GM12878 (cell line): Measurements from ENCODE around the gene TBCD. TPM values are rescaled to one million over a fixed set of nuclear protein-coding genes. Genes with fewer than 3 reads are reported as not detected.

Experiments used
- ATAC-seq: fragments of 200-7000 bp; cut with Tn5 transposase; 3 replicates; pipeline ENCODE4 v1.9.1; 2020; ENCODE audit warnings: mild to moderate bottlenecking, moderate library complexity
- BruUV-seq: library from RNA; stranded (reverse); fragments of 400-500 nt; replicated peaks from 2 replicates; lab custom pipeline; 2021; lab: Mats Ljungman, UMichigan
- CTCF ChIA-PET: fragments of 300-600 bp; sonication (Branson Sonifier 250); formaldehyde crosslinking; extraction: SDS; loops from one replicate; lab custom pipeline; 2021; ENCODE audit warnings: inconsistent platforms; lab: Yijun Ruan, JAX
- POLR2A ChIA-PET: fragments of 350-600 bp; formaldehyde crosslinking; extraction: SDS; loops from one replicate; lab custom pipeline; 2021; ENCODE audit warnings: inconsistent platforms; lab: Charles Lee
- RAD21 ChIA-PET: fragments of 300-600 bp; sonication (Branson Sonifier 250); formaldehyde crosslinking; loops from one replicate; lab custom pipeline; 2023; ENCODE audit warnings: antibody characterized with exemption; ENCODE audit not compliant: unreplicated experiment; lab: Charles Lee
- SMC1A ChIA-PET: fragments of 300-600 bp; sonication (Branson Sonifier 250); formaldehyde crosslinking; loops from one replicate; lab custom pipeline; 2023; ENCODE audit not compliant: unreplicated experiment, uncharacterized antibody; lab: Charles Lee
- DNase-seq: peaks from one replicate; pipeline ENCODE4 v3.0.0-alpha.2; 2011; ENCODE audit warnings: low read depth, low spot score
- FAIRE-seq: peaks from 3 replicates; lab custom pipeline; 2011; peaks lifted over from hg19 to GRCh38; lab: Jason Lieb, UNC
- H2AFZ ChIP-seq: 2 replicates; pipeline ENCODE4 v1.6.0; 2011; ENCODE audit warnings: low read depth, low read length, control low read depth; ENCODE audit not compliant: control insufficient read depth
- H3K27ac ChIP-seq: 2 replicates; pipeline ENCODE4 v1.5.1; 2011; ENCODE audit warnings: control low read depth; ENCODE audit not compliant: control insufficient read depth, insufficient read depth
- H3K27me3 ChIP-seq, 2 experiments: replicated peaks in 1 of 2; 2 replicates each; pipeline versions ENCODE4 v1.6.0 to v1.6.1; 2011; ENCODE audit warnings: low read length in 1 of 2; ENCODE audit not compliant: control insufficient read depth in 2 of 2, insufficient read depth in 2 of 2
- H3K36me3 ChIP-seq, 2 experiments: 2 replicates each; pipeline ENCODE4 v1.5.1; 2011; ENCODE audit warnings: low read length in 1 of 2; ENCODE audit not compliant: control insufficient read depth in 2 of 2, insufficient read depth in 2 of 2
- H3K4me1 ChIP-seq: 2 replicates; pipeline ENCODE4 v1.6.1; 2011; ENCODE audit warnings: mild to moderate bottlenecking, low read length, moderate library complexity, mixed read lengths; ENCODE audit not compliant: control insufficient read depth, insufficient read depth
- H3K4me2 ChIP-seq: 2 replicates; pipeline ENCODE4 v1.6.0; 2011; ENCODE audit warnings: control low read depth; ENCODE audit not compliant: control insufficient read depth, insufficient read depth
- H3K4me3 ChIP-seq: fragments of 200-600 bp; sonication (generic); 2 replicates; pipeline ENCODE4 v1.5.1; 2016
- H3K79me2 ChIP-seq: 2 replicates; pipeline ENCODE4 v1.6.0; 2011; ENCODE audit warnings: low read length; ENCODE audit not compliant: control insufficient read depth, insufficient read depth
- H3K9ac ChIP-seq: 2 replicates; pipeline ENCODE4 v1.8.0; 2011; ENCODE audit warnings: low read length, control low read depth, mixed read lengths; ENCODE audit not compliant: control insufficient read depth, insufficient read depth
- H3K9me3 ChIP-seq: replicated peaks from 3 replicates; pipeline ENCODE4 v1.5.1; 2011; ENCODE audit warnings: mild to moderate bottlenecking, low read length; ENCODE audit not compliant: control insufficient read depth, insufficient read depth
- H4K20me1 ChIP-seq: 2 replicates; pipeline ENCODE4 v1.6.0; 2011; ENCODE audit not compliant: control insufficient read depth, insufficient read depth
- BCL11A ChIP-seq: IDR thresholded peaks from 2 replicates; pipeline ENCODE4 v1.6.1; 2011; ENCODE audit warnings: low read depth, low read length
- BRCA1 ChIP-seq: IDR thresholded peaks from 2 replicates; pipeline ENCODE4 v1.6.1; 2011; ENCODE audit warnings: low read depth, low read length, improper control_type of control experiment
- DPF2 ChIP-seq: fragments of 450-650 bp; IDR thresholded peaks from 2 replicates; pipeline ENCODE4 v1.6.1; 2017; ENCODE audit warnings: mild to moderate bottlenecking
- MEF2A ChIP-seq: IDR thresholded peaks from 2 replicates; pipeline ENCODE4 v1.6.1; 2011; ENCODE audit warnings: low read depth, mild to moderate bottlenecking, low read length, moderate library complexity; ENCODE audit not compliant: insufficient read depth
- NFXL1 ChIP-seq: fragments of 450-650 bp; IDR thresholded peaks from 2 replicates; pipeline ENCODE4 v1.6.1; 2017; ENCODE audit warnings: antibody characterized with exemption, mild to moderate bottlenecking, borderline replicate concordance
- NRF1 ChIP-seq: conservative IDR thresholded peaks from 2 replicates; pipeline ENCODE4 v1.6.1; 2011; ENCODE audit warnings: mild to moderate bottlenecking, low read depth, low read length, improper control_type of control experiment
- PAX8 ChIP-seq: fragments of 450-650 bp; IDR thresholded peaks from 2 replicates; pipeline ENCODE4 v1.6.1; 2017; ENCODE audit warnings: mild to moderate bottlenecking, moderate library complexity
- PBX3 ChIP-seq: IDR thresholded peaks from 2 replicates; pipeline ENCODE4 v1.6.1; 2011; ENCODE audit warnings: mild to moderate bottlenecking, low read depth, low read length, moderate library complexity; ENCODE audit not compliant: insufficient replicate concordance
- POU2F2 ChIP-seq: IDR thresholded peaks from 3 replicates; pipeline ENCODE4 v1.6.1; 2011; ENCODE audit warnings: low read depth, mild to moderate bottlenecking, low read length, borderline replicate concordance
- RAD21 ChIP-seq: IDR thresholded peaks from 2 replicates; pipeline ENCODE4 v1.6.1; 2011; ENCODE audit warnings: mild to moderate bottlenecking, low read depth, low read length, moderate library complexity; ENCODE audit not compliant: insufficient read depth
- SP1 ChIP-seq: IDR thresholded peaks from one replicate; pipeline ENCODE4 v1.6.1; 2011; ENCODE audit warnings: low read depth, low read length
- SREBF1 ChIP-seq: IDR thresholded peaks from 2 replicates; pipeline ENCODE4 v1.6.1; 2012; ENCODE audit warnings: mild to moderate bottlenecking, low read length
- SUZ12 ChIP-seq: fragments of 200-600 bp; sonication (generic); IDR thresholded peaks from one replicate; pipeline ENCODE4 v1.6.1; 2018; ENCODE audit warnings: antibody characterized with exemption, mild to moderate bottlenecking; ENCODE audit not compliant: unreplicated experiment
- TARDBP ChIP-seq: IDR thresholded peaks from 2 replicates; pipeline ENCODE4 v1.6.1; 2016; ENCODE audit warnings: borderline replicate concordance
- TCF3 ChIP-seq: IDR thresholded peaks from 2 replicates; pipeline ENCODE4 v1.6.1; 2012; ENCODE audit warnings: low read depth, mild to moderate bottlenecking, low read length, borderline replicate concordance; ENCODE audit not compliant: insufficient read depth
- USF2 ChIP-seq: IDR thresholded peaks from 2 replicates; pipeline ENCODE4 v1.6.1; 2011; ENCODE audit warnings: low read depth, low read length, improper control_type of control experiment, borderline replicate concordance
- ZBTB40 ChIP-seq: fragments of 450-650 bp; IDR thresholded peaks from 2 replicates; pipeline ENCODE4 v1.6.1; 2016; ENCODE audit warnings: mild to moderate bottlenecking, moderate library complexity, borderline replicate concordance
- ZNF274 ChIP-seq: IDR thresholded peaks from one replicate; pipeline ENCODE4 v1.8.0; 2011; ENCODE audit not compliant: insufficient read length, insufficient read depth
- ZNF384 ChIP-seq: IDR thresholded peaks from 2 replicates; pipeline ENCODE4 v1.6.1; 2012; ENCODE audit warnings: low read depth, mild to moderate bottlenecking, low read length, improper control_type of control experiment, borderline replicate concordance
- ZSCAN29 ChIP-seq: fragments of 450-650 bp; IDR thresholded peaks from 2 replicates; pipeline ENCODE4 v1.6.1; 2017; ENCODE audit warnings: mild to moderate bottlenecking, moderate library complexity
- WGBS: methylation state at CpG from one replicate; pipeline ENCODE4 v1.1.6; 2016; ENCODE audit warnings: low lambda C conversion rate; ENCODE audit not compliant: insufficient replicate concordance, insufficient coverage; ENCODE audit errors: missing lambda C conversion rate; 5-methylcytosine and 5-hydroxymethylcytosine counted together
- in situ Hi-C: fragments of 300-500 bp; cut with MboI; formaldehyde crosslinking; loops from 9 replicates; pipeline ENCODE4 v1.14.3; 2018; ENCODE audit warnings: mixed read lengths
- intact Hi-C: fragments of 100-400 bp; cut with micrococcal nuclease; formaldehyde crosslinking; loops from one replicate; pipeline ENCODE4 v1.14.2; 2022; ENCODE audit not compliant: unreplicated experiment
- polyA plus RNA-seq, 11 experiments: library from polyadenylated mRNA; depleted of rRNA in 4 of 11; unstranded in 6 of 11; stranded (reverse) in 5 of 11; fragments of >200 nt; fragmentation: Nextera tagmentation in 4 of 11; fragmentation: Illumina TruSeq in 1 of 11; extraction: Ambion mirVana in 4 of 11; extraction: Trizol in 1 of 11; gene quantifications; 1 replicate in 1 of 11; 2 replicates in 10 of 11; pipeline versions ENCODE4 v1.2.1 to v1.2.3, GENCODE V29; 2011 to 2016; ENCODE audit warnings: inconsistent platforms in 2 of 11, missing spikeins in 2 of 11, low read depth in 1 of 11
- total RNA-seq, 4 experiments: library from RNA; depleted of rRNA in 3 of 4; stranded (reverse); fragments of >200 nt in 3 of 4; fragmentation: Illumina TruSeq in 1 of 4; extraction: Trizol in 1 of 4; gene quantifications; 2 replicates each; pipeline versions ENCODE4 v1.2.1 to v1.2.3, GENCODE V29; 2013 to 2021

TBCD gene
- total and polyA plus RNA-seq, 10 of the 15 experiments (the other 5 are each of a cell fraction or from before 2014, with no cell fraction given): 10.3 to 114 (median 52.4) TPM

- POLR2A ChIA-PET: no interaction called here
- no peak for DNase-seq
These were observed 233.6 kb downstream of the TBCD start for GRCh38 chr17:82985428-82985805.

More at GRCh38 chr17:82985428-82985805, 233.6 kb downstream of the TBCD start:
- ATAC-seq (no peak), FAIRE-seq (no peak)
- H3K79me2 ChIP-seq: no peaks in the 10 kb centered on the region
- H3K27ac ChIP-seq: no peak overlapping the region
- H3K4me2 ChIP-seq: no peak overlapping the region
- H3K4me1 ChIP-seq: peaks cover 3% of the 10 kb centered on the region; the same call in 1 of the 2 replicates
- no peaks in the 10 kb centered on the region for H4K20me1 ChIP-seq
- RAD21 ChIA-PET: no interaction called here
- WGBS: 85% methylated on average over 11 of the region's 11 CpGs
- in situ Hi-C loops: no loop called here
- no peaks in the 10 kb centered on the region for H3K27me3 ChIP-seq
- no peaks in the 10 kb centered on the region; the same call in 2 of the 3 replicates for H3K9me3 ChIP-seq
- H2AFZ ChIP-seq: no peak overlapping the region
- H3K36me3 ChIP-seq: no peaks in the 10 kb centered on the region
- no peak overlapping the region for H3K4me3 ChIP-seq
- CTCF ChIA-PET: no interaction called here
- TF ChIP-seq POU2F2: no peak
- TF ChIP-seq ZNF274: no peak
- TF ChIP-seq PAX8: no peak
- TF ChIP-seq NFXL1: no peak
- TF ChIP-seq DPF2: no peak
- no peak for TF ChIP-seq TCF3
- TF ChIP-seq NRF1: no peak
- no peak for TF ChIP-seq MEF2A
- TF ChIP-seq SUZ12: no peak
- no peak for TF ChIP-seq BRCA1
- no peak for TF ChIP-seq SREBF1
- no peak for TF ChIP-seq ZBTB40
- TF ChIP-seq ZNF384: no peak
- no peak for TF ChIP-seq RAD21
- TF ChIP-seq TARDBP: no peak
- TF ChIP-seq ZSCAN29: no peak
- TF ChIP-seq PBX3: no peak
- no peak for TF ChIP-seq SP1
- TF ChIP-seq BCL11A: no peak
- TF ChIP-seq USF2: no peak
- BruUV-seq: no TSS peak
- H3K9ac ChIP-seq: no peak overlapping the region
- intact Hi-C loops: no loop called here
- SMC1A ChIA-PET: no interaction called here
